Stomach (tissue), 9 donors: ENCODE measurements around the gene CNN2. TPM values are rescaled to one million over a fixed set of nuclear protein-coding genes. Genes with fewer than 3 reads are reported as not detected.

Experiments
- DNase-seq, 2 donors: peaks; one replicate each; pipeline versions ENCODE4 v3.0.0 to v3.0.0-alpha.2; 2013 to 2019
- H3K27ac ChIP-seq, 5 donors: fragments of 200-600 bp in 4 of 5; sonication (generic) in 4 of 5; one replicate each; pipeline ENCODE4 v1.5.1; 2013 to 2019; ENCODE audit warnings: mild to moderate bottlenecking in 1 of 5, moderate library complexity in 1 of 5
- H3K27me3 ChIP-seq, 3 donors: fragments of 200-600 bp; sonication (generic); one replicate each; pipeline ENCODE4 v1.5.1; 2017 to 2019; ENCODE audit warnings: mixed run types in 1 of 3
- H3K36me3 ChIP-seq, 4 donors: fragments of 200-600 bp; sonication (generic); 1 replicate in 3 of 4; 2 replicates in 1 of 4; pipeline ENCODE4 v1.5.1; 2016 to 2019
- H3K4me1 ChIP-seq, 4 donors: fragments of 200-600 bp; sonication (generic); one replicate each; pipeline ENCODE4 v1.5.1; 2016 to 2019
- H3K4me3 ChIP-seq, 4 donors: fragments of 200-600 bp; sonication (generic) in 3 of 4; one replicate each; pipeline ENCODE4 v1.5.1; 2016 to 2019; ENCODE audit warnings: mild to moderate bottlenecking in 1 of 4
- H3K9me3 ChIP-seq, 4 donors: fragments of 200-600 bp; sonication (generic); one replicate each; pipeline ENCODE4 v1.5.1; 2016 to 2019
- CTCF ChIP-seq, 7 experiments: fragments of 450-650 bp in 4 of 7; fragments of 200-600 bp in 3 of 7; sonication (generic) in 3 of 7; IDR thresholded peaks; one replicate each; pipeline ENCODE4 v1.5.1; 2016 to 2019; ENCODE audit warnings: antibody characterized with exemption in 7 of 7, control low read depth in 2 of 7, mild to moderate bottlenecking in 1 of 7
- EP300 ChIP-seq: sonication (generic); formaldehyde crosslinking; IDR thresholded peaks from one replicate; pipeline ENCODE4 v1.6.1; 2017; ENCODE audit warnings: antibody characterized with exemption
- POLR2A ChIP-seq, 4 donors: fragments of 450-650 bp; IDR thresholded peaks; one replicate each; pipeline ENCODE4 v1.6.1; 2016; ENCODE audit warnings: antibody characterized with exemption in 4 of 4, control low read depth in 2 of 4, mild to moderate bottlenecking in 1 of 4, moderate library complexity in 1 of 4
- POLR2AphosphoS5 ChIP-seq, 3 donors: sonication (generic); formaldehyde crosslinking; IDR thresholded peaks; one replicate each; pipeline ENCODE4 v1.6.1; 2016; ENCODE audit warnings: antibody characterized with exemption in 3 of 3
- WGBS, 5 donors: extraction: QIAGEN DNeasy Blood & Tissue Kit in 3 of 5; methylation state at CpG; one replicate each; pipeline versions ENCODE4 v1.1.5 to v1.1.7; 2013 to 2018; 5-methylcytosine and 5-hydroxymethylcytosine counted together
- intact Hi-C: fragments of 100-400 bp; cut with DNase I; formaldehyde crosslinking; loops from one replicate; pipeline ENCODE4 v1.15.1; 2023; ENCODE audit warnings: low total_unique reads
- polyA plus RNA-seq, 3 donors: library from polyadenylated mRNA; stranded (reverse); fragments of 200-250 nt; gene quantifications; one replicate each; pipeline ENCODE4 v1.2.3, GENCODE V29; 2013
- total RNA-seq, 5 donors: library from RNA; depleted of rRNA; stranded (reverse); fragments of >200 nt; gene quantifications; one replicate each; pipeline versions ENCODE4 v1.1.0 to v1.2.3, GENCODE V29; 2014 to 2016
- donor health status: healthy with polysubstance abuse.
- donor health status: Bipolar disorder and iron deficiency.
- donor health status: healthy.

Gene CNN2
- total and polyA plus RNA-seq, 8 donors = 7.0 to 98.5 (median 81.4) TPM

- H3K27ac ChIP-seq = no peak overlapping the region
- no peak for DNase-seq
- H3K9me3 ChIP-seq = no peaks in the 10 kb centered on the region
- H3K27me3 ChIP-seq = peaks cover 15 to 58% (median 51%) of the 10 kb centered on the region in 3 donors
- no peak overlapping the region for H3K4me3 ChIP-seq
- peaks cover 27 to 43% (median 40%) of the 10 kb centered on the region in 4 donors for H3K36me3 ChIP-seq
- TF ChIP-seq POLR2A (IDR thresholded peaks at IDR 0.05) (no peak), CTCF (IDR thresholded peaks at IDR 0.05) (no peak), EP300 (no peak), POLR2AphosphoS5 (IDR thresholded peaks at IDR 0.05) (no peak)
- peaks cover 14 to 30% (median 24%) of the 10 kb centered on the region in 4 donors for H3K4me1 ChIP-seq
- WGBS, 5 donors = 44 to 62% (median 49%) methylated on average over 16 to 26 of the region's 26 CpGs
- intact Hi-C loops = no loop called here
These were observed 31.2 kb upstream of the CNN2 start for GRCh38 chr19:995051-995827.

- WGBS, 5 donors = 4 to 8% (median 4%) methylated on average over 51 to 64 of the region's 64 CpGs
- TF ChIP-seq EP300 = no peak
- no peaks in the 10 kb centered on the region for H3K9me3 ChIP-seq
- peak; percentile 55 to 88 for DNase-seq
- H3K4me1 ChIP-seq = peaks cover 20 to 34% (median 33%) of the 10 kb centered on the region in 4 donors
- H3K36me3 ChIP-seq = peaks cover 21 to 35% (median 31%) of the 10 kb centered on the region in 4 donors
- peak overlapping the region in 1 of 4 donors; percentile 14 for H3K4me3 ChIP-seq
- intact Hi-C loops = no loop called here
- H3K27me3 ChIP-seq = peaks cover 23 to 69% (median 60%) of the 10 kb centered on the region in 3 donors
- H3K27ac ChIP-seq = no peak overlapping the region
These were observed 30.2 kb upstream of the CNN2 start for GRCh38 chr19:996051-996838.

- intact Hi-C loops = no loop called here
- H3K36me3 ChIP-seq = peaks cover 11 to 21% (median 18%) of the 10 kb centered on the region in 4 donors
- no peak overlapping the region for H3K4me3 ChIP-seq
- H3K27ac ChIP-seq = no peak overlapping the region
- TF ChIP-seq CTCF (IDR thresholded peaks at IDR 0.05) (no peak), POLR2AphosphoS5 (IDR thresholded peaks at IDR 0.05) (no peak), POLR2A (IDR thresholded peaks at IDR 0.05) (no peak), EP300 (no peak)
- peaks cover 20 to 41% (median 39%) of the 10 kb centered on the region in 4 donors for H3K4me1 ChIP-seq
- H3K9me3 ChIP-seq = no peaks in the 10 kb centered on the region
- H3K27me3 ChIP-seq = peaks cover 23 to 87% (median 75%) of the 10 kb centered on the region in 3 donors
- WGBS, 5 donors = 21 to 47% (median 37%) methylated on average over 6 of the region's 6 CpGs
- no peak for DNase-seq
These were observed 28.3 kb upstream of the CNN2 start for GRCh38 chr19:998064-998463.

- Histone ChIP-seq H3K27me3 (peaks cover 23 to 100% (median 82%) of the 10 kb centered on the region in 3 donors), H3K27ac (no peak overlapping the region), H3K9me3 (no peaks in the 10 kb centered on the region), H3K36me3 (peaks cover 3 to 8% (median 6%) of the 10 kb centered on the region in 4 donors), H3K4me3 (no peak overlapping the region), H3K4me1 (peaks cover 20 to 41% (median 39%) of the 10 kb centered on the region in 4 donors)
- TF ChIP-seq CTCF (IDR thresholded peaks at IDR 0.05) = no peak
- no peak for TF ChIP-seq POLR2A (IDR thresholded peaks at IDR 0.05)
- TF ChIP-seq EP300 = no peak
- intact Hi-C loops = no loop called here
- no peak for DNase-seq
- 55 to 68% (median 63%) methylated on average over 3 of the region's 3 CpGs for WGBS, 5 donors
These were observed 27.1 kb upstream of the CNN2 start for GRCh38 chr19:999379-999719.
